GM21737 (cell line): ENCODE results near the gene CAPN2.

ENCODE experiments used
- ATAC-seq: cut with Tn5 transposase; IDR thresholded peaks from one replicate; pipeline ENCODE4 v1.9.1; 2021; ENCODE audit warnings: mild to moderate bottlenecking, moderate library complexity; ENCODE audit not compliant: unreplicated experiment

Gene CAPN2

DNA sequence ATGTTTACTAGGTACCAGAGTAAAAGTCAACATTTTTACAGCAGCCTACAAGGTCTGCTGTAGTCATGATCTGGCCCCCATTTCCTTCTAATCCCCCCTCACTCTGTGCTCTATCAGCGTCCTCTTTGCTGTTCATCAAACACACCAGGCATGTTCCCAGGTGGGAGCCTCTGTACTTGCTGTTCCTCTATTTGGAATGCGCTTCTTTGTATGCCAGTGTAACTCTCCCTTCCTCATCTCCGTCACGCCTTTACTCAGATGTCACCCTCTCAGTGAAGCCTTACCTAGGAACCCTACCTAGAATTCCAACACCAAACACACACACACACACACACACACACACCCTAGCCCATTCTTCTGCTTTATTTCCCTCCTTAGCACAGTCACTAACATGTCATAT is 112.4 kb downstream of the CAPN2 start:
- no peak for ATAC-seq
